GM12801 (cell line): Measurements from ENCODE around the gene RERE.

Experiments used
- TF ChIP-seq, protein P1 (sequence below): IDR thresholded peaks from one replicate; pipeline ENCODE4 v1.5.1; 2011; ENCODE audit warnings: control low read depth; ENCODE audit not compliant: insufficient read length; ENCODE audit errors: extremely low read depth

The RERE gene

GRCh38 chr1:8731162-8731561 lies 86.3 kb downstream of the RERE start:
- TF ChIP-seq, protein P1, sequence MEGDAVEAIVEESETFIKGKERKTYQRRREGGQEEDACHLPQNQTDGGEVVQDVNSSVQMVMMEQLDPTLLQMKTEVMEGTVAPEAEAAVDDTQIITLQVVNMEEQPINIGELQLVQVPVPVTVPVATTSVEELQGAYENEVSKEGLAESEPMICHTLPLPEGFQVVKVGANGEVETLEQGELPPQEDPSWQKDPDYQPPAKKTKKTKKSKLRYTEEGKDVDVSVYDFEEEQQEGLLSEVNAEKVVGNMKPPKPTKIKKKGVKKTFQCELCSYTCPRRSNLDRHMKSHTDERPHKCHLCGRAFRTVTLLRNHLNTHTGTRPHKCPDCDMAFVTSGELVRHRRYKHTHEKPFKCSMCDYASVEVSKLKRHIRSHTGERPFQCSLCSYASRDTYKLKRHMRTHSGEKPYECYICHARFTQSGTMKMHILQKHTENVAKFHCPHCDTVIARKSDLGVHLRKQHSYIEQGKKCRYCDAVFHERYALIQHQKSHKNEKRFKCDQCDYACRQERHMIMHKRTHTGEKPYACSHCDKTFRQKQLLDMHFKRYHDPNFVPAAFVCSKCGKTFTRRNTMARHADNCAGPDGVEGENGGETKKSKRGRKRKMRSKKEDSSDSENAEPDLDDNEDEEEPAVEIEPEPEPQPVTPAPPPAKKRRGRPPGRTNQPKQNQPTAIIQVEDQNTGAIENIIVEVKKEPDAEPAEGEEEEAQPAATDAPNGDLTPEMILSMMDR, result no peak

DNA sequence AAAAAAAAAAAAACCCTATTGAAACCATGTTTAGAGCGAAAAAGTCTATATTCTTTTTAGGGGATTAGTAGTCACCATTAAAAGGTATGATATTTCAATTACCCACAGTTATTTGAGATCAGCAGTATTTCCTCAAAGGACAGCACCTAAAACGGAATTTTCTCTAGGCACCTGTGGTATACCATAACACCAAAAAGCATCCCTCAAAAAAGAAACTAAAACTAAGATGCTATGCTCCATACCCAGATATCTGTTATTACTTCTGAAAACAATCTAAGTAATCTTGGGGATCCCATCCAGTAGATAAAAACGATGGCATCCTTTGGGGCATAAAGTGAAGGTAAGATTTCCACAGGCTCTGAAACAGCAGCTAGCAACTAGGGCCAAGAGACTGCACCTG lies 89.0 kb downstream of the RERE start:
- TF ChIP-seq, protein P1, result no peak

DNA sequence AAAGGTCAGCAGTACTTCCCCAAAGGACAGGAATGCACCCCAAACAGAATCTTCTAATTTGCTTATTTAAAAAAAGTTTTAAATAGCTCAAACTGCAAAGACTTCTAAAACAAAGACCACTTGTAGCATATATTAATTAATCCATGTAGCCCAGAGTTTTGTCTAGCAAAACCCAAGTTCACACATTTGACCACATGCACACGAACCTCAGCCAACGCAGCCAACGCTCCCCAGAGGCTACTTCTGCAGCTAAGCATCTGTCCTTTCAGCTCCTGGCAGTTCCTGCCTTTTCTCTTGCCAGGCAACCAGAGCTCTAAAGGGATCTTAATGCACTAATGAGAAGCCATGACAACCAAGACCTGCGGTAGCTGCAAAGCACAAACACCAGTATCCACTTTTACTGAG lies 89.6 kb downstream of the RERE start:
- TF ChIP-seq, protein P1, result no peak

- TF ChIP-seq, protein P1, result no peak
Observed at GRCh38 chr1:8723010-8723409, 94.4 kb downstream of the RERE start.

GRCh38 chr1:8722366-8722765 lies 95.1 kb downstream of the RERE start:
- TF ChIP-seq, protein P1, result no peak

- TF ChIP-seq, protein P1, result no peak
Observed at GRCh38 chr1:8721679-8722324, 95.6 kb downstream of the RERE start.

DNA sequence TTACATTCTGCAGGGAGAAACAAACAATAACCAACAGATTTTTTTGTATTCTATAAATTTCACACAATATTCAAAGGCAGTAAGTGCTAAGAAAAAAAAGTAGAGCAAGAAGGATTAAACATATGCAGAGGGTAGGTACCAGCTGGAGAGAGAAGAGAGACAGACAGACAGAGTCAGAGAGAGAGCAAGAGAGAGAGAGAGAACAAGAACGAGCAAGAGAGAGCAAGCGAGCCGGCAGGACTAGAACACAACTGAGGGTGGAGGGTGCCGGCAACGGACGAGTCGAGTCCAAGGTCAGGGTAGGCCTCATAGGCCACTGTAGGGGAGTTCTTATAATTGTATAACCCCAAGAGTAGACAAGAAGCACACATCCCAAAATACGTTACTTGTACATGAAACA lies 97.1 kb downstream of the RERE start:
- TF ChIP-seq, protein P1, result no peak
